OCI-LY7 (cell line): ENCODE results near the gene TEX22. TPM values are rescaled to one million over a fixed set of nuclear protein-coding genes. Genes with fewer than 3 reads are reported as not detected.

Source experiments
- BruUV-seq: library from RNA; stranded (reverse); fragments of 400-500 nt; replicated peaks from 2 replicates; lab custom pipeline; 2021; lab: Mats Ljungman, UMichigan
- CTCF ChIA-PET: fragments of 300-600 bp; sonication (Branson Sonifier 250); formaldehyde crosslinking; loops from one replicate; lab custom pipeline; 2022; ENCODE audit warnings: antibody characterized with exemption; ENCODE audit not compliant: unreplicated experiment; lab: Charles Lee
- POLR2A ChIA-PET: fragments of 300-600 bp; sonication (Branson Sonifier 250); formaldehyde crosslinking; loops from one replicate; lab custom pipeline; 2022; ENCODE audit warnings: antibody characterized with exemption; lab: Charles Lee
- DNase-seq: peaks from one replicate; pipeline ENCODE4 v3.0.0-alpha.2; 2015; ENCODE audit warnings: low spot score
- H2AFZ ChIP-seq: fragments of 200-600 bp; sonication (generic), shearing (Covaris generic); 2 replicates; pipeline ENCODE4 v1.6.1; 2014; ENCODE audit warnings: mild to moderate bottlenecking, antibody characterized with exemption, low read length, moderate library complexity
- H3K27ac ChIP-seq: fragments of 200-600 bp; sonication (generic); 2 replicates; pipeline ENCODE4 v1.5.1; 2014; ENCODE audit warnings: mixed run types, low read depth, mild to moderate bottlenecking, moderate library complexity, low read length, inconsistent platforms; ENCODE audit not compliant: poor library complexity, severe bottlenecking
- H3K36me3 ChIP-seq: fragments of 200-600 bp; sonication (generic); 2 replicates; pipeline ENCODE4 v1.6.1; 2014; ENCODE audit warnings: mild to moderate bottlenecking, antibody characterized with exemption, low read length, moderate library complexity, mixed read lengths; ENCODE audit not compliant: insufficient read depth
- H3K4me1 ChIP-seq: fragments of 200-600 bp; sonication (generic); 2 replicates; pipeline ENCODE4 v1.5.1; 2014; ENCODE audit warnings: mild to moderate bottlenecking, low read length; ENCODE audit not compliant: insufficient read depth, poor library complexity, severe bottlenecking
- H3K4me2 ChIP-seq: fragments of 200-600 bp; sonication (generic); 2 replicates; pipeline ENCODE4 v1.6.1; 2014; ENCODE audit warnings: mild to moderate bottlenecking, low read length
- H3K4me3 ChIP-seq: fragments of 200-600 bp; sonication (generic); 2 replicates; pipeline ENCODE4 v1.5.1; 2014; ENCODE audit warnings: mild to moderate bottlenecking, low read depth, low read length; ENCODE audit not compliant: poor library complexity, severe bottlenecking
- H3K79me2 ChIP-seq: fragments of 200-600 bp; sonication (generic); 2 replicates; pipeline ENCODE4 v1.6.1; 2016; ENCODE audit warnings: low read depth, mild to moderate bottlenecking, low read length, moderate library complexity, mixed read lengths; ENCODE audit not compliant: insufficient read depth
- H3K9me2 ChIP-seq: fragments of 200-600 bp; sonication (generic); 2 replicates; pipeline ENCODE4 v1.6.1; 2016; ENCODE audit warnings: mild to moderate bottlenecking, low read length, mixed read lengths; ENCODE audit not compliant: insufficient read depth
- H3K9me3 ChIP-seq: fragments of 200-600 bp; sonication (generic); 2 replicates; pipeline ENCODE4 v1.6.1; 2014; ENCODE audit warnings: mild to moderate bottlenecking, mixed run types, low read length, mixed read lengths
- H4K20me1 ChIP-seq: fragments of 200-600 bp; sonication (generic); 2 replicates; pipeline ENCODE4 v1.6.1; 2014; ENCODE audit warnings: mild to moderate bottlenecking, antibody characterized with exemption, low read length, moderate library complexity, mixed read lengths; ENCODE audit not compliant: insufficient read depth
- CTCF ChIP-seq: fragments of 200-600 bp; sonication (generic); conservative IDR thresholded peaks from 2 replicates; pipeline ENCODE4 v1.5.1; 2014; ENCODE audit warnings: mild to moderate bottlenecking, antibody characterized with exemption, low read length, moderate library complexity, mixed read lengths
- EZH2phosphoT487 ChIP-seq: fragments of 200-600 bp; sonication (generic); IDR thresholded peaks from 2 replicates; pipeline ENCODE4 v1.6.1; 2018; ENCODE audit warnings: low read depth, borderline replicate concordance, mild to moderate bottlenecking, mixed run types, antibody characterized with exemption, low read length, moderate library complexity, mixed read lengths
- intact Hi-C: fragments of 100-400 bp; cut with micrococcal nuclease; formaldehyde crosslinking; loops from one replicate; pipeline ENCODE4 v1.10.0; 2022; ENCODE audit not compliant: unreplicated experiment
- total RNA-seq, 2 experiments: library from RNA; depleted of rRNA in 1 of 2; stranded (reverse); fragments of >200 nt in 1 of 2; shearing (Covaris generic) in 1 of 2; gene quantifications; 2 replicates each; pipeline ENCODE4 v1.2.3, GENCODE V29; 2014 to 2022

TEX22 gene
- total RNA-seq, 2 experiments from 2014 or later, result 1.3 to 9.2 TPM

GRCh38 chr14:105445290-105445689, 47.0 kb downstream of the TEX22 start:
- no peak overlapping the region for H3K4me3 ChIP-seq
- TF ChIP-seq CTCF (no peak), EZH2phosphoT487 (no peak)
- BruUV-seq, result no TSS peak
- H4K20me1 ChIP-seq, result no peaks in the 10 kb centered on the region
- intact Hi-C loops, result no loop called here
- ChIA-PET CTCF (no interaction called here), POLR2A (no interaction called here)
- peaks cover 40% of the 10 kb centered on the region for H3K36me3 ChIP-seq
- no peaks in the 10 kb centered on the region for H3K9me2 ChIP-seq
- H3K27ac ChIP-seq, result no peak overlapping the region
- no peak overlapping the region for H2AFZ ChIP-seq
- no peak for DNase-seq
- H3K79me2 ChIP-seq, result no peaks in the 10 kb centered on the region
- H3K4me2 ChIP-seq, result no peak overlapping the region
- H3K9me3 ChIP-seq, result no peaks in the 10 kb centered on the region
- no peaks in the 10 kb centered on the region for H3K4me1 ChIP-seq

- no peaks in the 10 kb centered on the region for H4K20me1 ChIP-seq
- ChIA-PET POLR2A (no interaction called here), CTCF (interaction anchor here (0.6 kb wide), 1 partner anchor 104 kb away, joined by 3 read pairs; no protein-coding TSS in a partner anchor)
- no TSS peak for BruUV-seq
- no peak overlapping the region for H3K4me2 ChIP-seq
- DNase-seq, result no peak
- no peaks in the 10 kb centered on the region for H3K79me2 ChIP-seq
- no peak overlapping the region for H3K4me3 ChIP-seq
- no peaks in the 10 kb centered on the region for H3K4me1 ChIP-seq
- H3K9me3 ChIP-seq, result no peaks in the 10 kb centered on the region
- no peak overlapping the region for H2AFZ ChIP-seq
- H3K9me2 ChIP-seq, result no peaks in the 10 kb centered on the region
- no peak overlapping the region for H3K27ac ChIP-seq
- TF ChIP-seq CTCF (no peak), EZH2phosphoT487 (no peak)
- H3K36me3 ChIP-seq, result peaks cover 42% of the 10 kb centered on the region
- intact Hi-C loops, result no loop called here
These were observed 47.8 kb downstream of the TEX22 start for GRCh38 chr14:105445901-105446845.

- intact Hi-C loops, result no loop called here
- no peaks in the 10 kb centered on the region for H3K9me3 ChIP-seq
- POLR2A ChIA-PET, result no interaction called here
- H3K36me3 ChIP-seq, result peaks cover 43% of the 10 kb centered on the region
- no peak overlapping the region for H3K4me3 ChIP-seq
- no peak for DNase-seq
- H3K4me2 ChIP-seq, result no peak overlapping the region
- no peaks in the 10 kb centered on the region for H4K20me1 ChIP-seq
- H3K4me1 ChIP-seq, result no peaks in the 10 kb centered on the region
- H3K9me2 ChIP-seq, result no peaks in the 10 kb centered on the region
- TF ChIP-seq CTCF (no peak), EZH2phosphoT487 (no peak)
- no peak overlapping the region for H2AFZ ChIP-seq
- no peak overlapping the region for H3K27ac ChIP-seq
- no TSS peak for BruUV-seq
- CTCF ChIA-PET, result interaction anchor here (0.6 kb wide), 1 partner anchor 105 kb away, joined by 3 read pairs; no protein-coding TSS in a partner anchor
- no peaks in the 10 kb centered on the region for H3K79me2 ChIP-seq
These were observed 48.6 kb downstream of the TEX22 start for GRCh38 chr14:105446971-105447370.
